ENCODE data around the gene TMEM80.
A peak's percentile ranks its signal among the peaks of the same experiment; 100 is the strongest.
"Not testable (repeated sequence)": the region's sequence is repeated elsewhere in the genome, so short reads cannot be mapped to it uniquely, and the experiment has no call there.

The TMEM80 gene

DNA sequence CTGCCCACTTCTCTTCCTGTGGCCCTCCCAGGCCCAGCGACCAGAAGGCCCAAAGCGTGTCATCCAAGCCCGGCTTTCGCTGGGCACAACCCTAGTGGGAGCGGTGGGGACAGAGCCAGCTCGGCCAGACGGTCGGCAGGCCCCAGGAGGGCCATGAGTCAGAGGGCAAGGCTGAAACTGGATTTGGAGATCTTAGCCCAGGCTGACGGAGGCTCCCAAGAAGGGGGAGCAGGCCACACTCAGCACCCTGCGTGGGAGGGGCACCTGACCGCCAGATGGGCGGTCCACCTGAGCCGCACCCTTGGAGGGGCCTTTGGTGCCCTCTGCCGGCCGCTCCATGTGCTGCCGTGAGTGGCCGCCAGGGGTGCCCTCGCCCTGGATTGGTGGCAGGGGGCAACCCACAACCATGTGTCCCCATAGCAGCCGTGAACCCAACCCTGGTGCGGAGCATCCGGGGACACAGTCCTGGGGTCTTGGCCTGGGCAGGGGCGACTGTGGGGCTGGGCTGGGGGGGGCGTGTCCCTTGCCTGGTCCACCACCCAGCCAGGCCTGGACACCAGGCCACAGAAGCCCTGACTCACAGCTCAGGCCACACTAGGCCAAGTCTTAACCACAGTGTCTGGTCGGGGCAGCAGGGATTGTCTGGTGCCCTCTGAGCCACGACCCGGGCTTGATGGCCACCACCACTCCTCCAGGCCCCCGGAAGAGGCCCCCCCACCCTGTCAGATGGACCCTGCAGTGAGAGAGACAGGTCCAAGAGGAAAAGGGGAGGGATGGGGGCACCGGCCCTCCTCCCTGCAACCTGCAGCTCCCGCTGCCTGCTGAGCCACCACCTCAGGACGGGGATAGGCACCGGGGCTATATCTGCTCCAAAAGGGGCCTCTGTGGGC lies 32.5 kb downstream of the TMEM80 start:
- TF ChIP-seq, protein P1, sequence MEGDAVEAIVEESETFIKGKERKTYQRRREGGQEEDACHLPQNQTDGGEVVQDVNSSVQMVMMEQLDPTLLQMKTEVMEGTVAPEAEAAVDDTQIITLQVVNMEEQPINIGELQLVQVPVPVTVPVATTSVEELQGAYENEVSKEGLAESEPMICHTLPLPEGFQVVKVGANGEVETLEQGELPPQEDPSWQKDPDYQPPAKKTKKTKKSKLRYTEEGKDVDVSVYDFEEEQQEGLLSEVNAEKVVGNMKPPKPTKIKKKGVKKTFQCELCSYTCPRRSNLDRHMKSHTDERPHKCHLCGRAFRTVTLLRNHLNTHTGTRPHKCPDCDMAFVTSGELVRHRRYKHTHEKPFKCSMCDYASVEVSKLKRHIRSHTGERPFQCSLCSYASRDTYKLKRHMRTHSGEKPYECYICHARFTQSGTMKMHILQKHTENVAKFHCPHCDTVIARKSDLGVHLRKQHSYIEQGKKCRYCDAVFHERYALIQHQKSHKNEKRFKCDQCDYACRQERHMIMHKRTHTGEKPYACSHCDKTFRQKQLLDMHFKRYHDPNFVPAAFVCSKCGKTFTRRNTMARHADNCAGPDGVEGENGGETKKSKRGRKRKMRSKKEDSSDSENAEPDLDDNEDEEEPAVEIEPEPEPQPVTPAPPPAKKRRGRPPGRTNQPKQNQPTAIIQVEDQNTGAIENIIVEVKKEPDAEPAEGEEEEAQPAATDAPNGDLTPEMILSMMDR (IDR thresholded peaks at IDR 0.05; ENCODE audit: poor library complexity, severe bottlenecking) = peak; percentile 93

DNA sequence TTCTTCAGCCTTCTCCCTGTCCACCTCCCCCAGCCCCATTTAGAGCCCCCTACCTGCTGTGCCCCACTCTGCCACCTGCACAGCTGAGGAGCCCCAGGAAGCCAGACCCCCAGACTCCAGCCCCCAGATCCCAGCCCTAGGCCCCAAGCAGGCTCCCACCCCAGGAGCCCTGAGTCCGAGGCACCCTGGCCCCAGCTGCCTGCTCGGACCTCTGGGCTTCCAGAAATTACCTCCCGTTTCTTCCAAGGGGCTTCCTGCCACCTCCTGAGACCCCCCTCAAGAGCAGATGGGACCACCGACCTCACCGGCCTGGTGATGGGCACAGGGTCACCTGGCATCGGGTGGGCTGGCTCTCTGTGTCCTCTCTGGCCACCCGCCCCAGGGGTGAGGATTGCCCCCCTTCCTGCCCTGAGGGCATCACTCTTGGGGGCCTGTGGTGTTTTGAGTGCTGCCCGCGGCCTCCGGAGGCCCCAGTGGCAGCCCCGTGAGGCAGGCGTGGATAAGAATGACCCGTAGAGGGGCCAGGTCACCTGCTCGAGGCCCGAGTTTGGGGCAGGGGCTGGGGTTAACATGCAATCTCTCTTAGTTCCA lies 33.4 kb downstream of the TMEM80 start:
- no peak for ATAC-seq (ENCODE audit: low read depth)
- Histone ChIP-seq H3K27me3 (ENCODE audit: insufficient read depth, poor library complexity, severe bottlenecking) (no peaks in the 10 kb centered on the region), H3K4me1 (ENCODE audit: insufficient read depth, poor library complexity, severe bottlenecking) (peaks cover 15% of the 10 kb centered on the region), H3K4me3 (ENCODE audit: severe bottlenecking) (no peak overlapping the region), H3K36me3 (ENCODE audit: low read depth) (peaks cover 26% of the 10 kb centered on the region), H3K27ac (ENCODE audit: poor library complexity, severe bottlenecking) (peak overlapping the region; percentile 71), H3K9me3 (ENCODE audit: severe bottlenecking) (no peaks in the 10 kb centered on the region)
- no peak for DNase-seq (ENCODE audit: low spot score)
- TF ChIP-seq, protein P1 (IDR thresholded peaks at IDR 0.05; ENCODE audit: poor library complexity, severe bottlenecking) = no peak

More for the DNA sequence above, 32.5 kb downstream of the TMEM80 start:
- ATAC-seq (ENCODE audit: low read depth) (peak; percentile 78), DNase-seq (ENCODE audit: low spot score) (peak; percentile 95)
- Histone ChIP-seq H3K27me3 (ENCODE audit: insufficient read depth, poor library complexity, severe bottlenecking) (no peaks in the 10 kb centered on the region), H3K4me1 (ENCODE audit: insufficient read depth, poor library complexity, severe bottlenecking) (peaks cover 15% of the 10 kb centered on the region), H3K9me3 (ENCODE audit: severe bottlenecking) (no peaks in the 10 kb centered on the region), H3K4me3 (ENCODE audit: severe bottlenecking) (no peak overlapping the region), H3K36me3 (ENCODE audit: low read depth) (peaks cover 35% of the 10 kb centered on the region), H3K27ac (ENCODE audit: poor library complexity, severe bottlenecking) (peak overlapping the region; percentile 71)

DNA sequence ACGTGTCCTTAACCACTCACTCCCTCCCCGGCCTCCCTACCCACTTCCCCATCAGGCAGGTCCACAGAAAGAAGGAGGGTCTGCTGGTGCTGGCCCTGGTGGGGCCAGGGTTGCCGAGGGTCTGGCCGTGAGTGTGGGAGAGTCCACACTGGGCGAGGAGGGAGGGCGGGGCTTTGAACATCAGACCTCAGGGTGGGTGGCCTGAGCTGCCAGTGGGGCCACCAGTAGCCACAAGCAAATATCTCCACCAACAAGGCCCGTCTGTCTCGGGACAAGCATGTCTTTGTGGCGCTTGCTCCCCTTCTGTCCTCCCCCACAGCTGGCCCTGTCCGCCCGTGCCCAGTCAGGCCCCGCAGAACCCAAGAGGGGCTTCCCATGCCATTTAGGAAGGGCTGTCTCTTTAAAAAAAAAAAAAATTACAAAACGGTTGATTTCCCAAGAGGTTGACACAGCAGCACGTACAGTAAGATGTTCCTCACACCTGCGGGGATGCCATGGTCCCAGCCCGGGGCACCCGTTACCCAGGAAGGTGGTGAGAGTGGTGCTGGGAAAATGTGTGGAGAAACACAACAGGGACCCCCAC lies 34.0 kb downstream of the TMEM80 start:
- TF ChIP-seq, protein P1 (IDR thresholded peaks at IDR 0.05; ENCODE audit: poor library complexity, severe bottlenecking) = no peak
- ATAC-seq (ENCODE audit: low read depth) = no peak
- peak overlapping the region; percentile 71 for H3K27ac ChIP-seq (ENCODE audit: poor library complexity, severe bottlenecking)
- no peak for DNase-seq (ENCODE audit: low spot score)
- H3K4me1 ChIP-seq (ENCODE audit: insufficient read depth, poor library complexity, severe bottlenecking) = peaks cover 15% of the 10 kb centered on the region
- H3K4me3 ChIP-seq (ENCODE audit: severe bottlenecking) = no peak overlapping the region
- no peaks in the 10 kb centered on the region for H3K9me3 ChIP-seq (ENCODE audit: severe bottlenecking)
- peaks cover 20% of the 10 kb centered on the region for H3K36me3 ChIP-seq (ENCODE audit: low read depth)
- no peaks in the 10 kb centered on the region for H3K27me3 ChIP-seq (ENCODE audit: insufficient read depth, poor library complexity, severe bottlenecking)

DNA sequence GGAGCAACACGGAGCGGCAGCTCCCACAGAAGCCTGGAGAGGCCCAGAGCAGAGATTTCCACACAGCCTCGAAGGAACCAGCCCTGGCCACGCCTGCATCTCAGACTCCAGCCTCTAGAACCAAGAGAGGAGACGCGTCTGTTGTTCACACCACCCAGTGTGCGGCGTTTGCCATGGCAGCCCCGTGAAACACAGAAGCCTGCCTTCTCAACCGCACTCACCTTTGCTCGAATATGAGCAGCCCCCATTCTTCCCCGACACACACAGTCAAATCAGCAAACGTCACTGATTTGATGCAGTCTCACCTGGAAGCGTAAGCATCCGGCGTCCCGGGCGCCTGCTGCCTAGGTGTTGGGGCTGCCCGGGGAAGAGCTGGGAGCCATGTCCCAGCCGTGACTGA lies 37.5 kb downstream of the TMEM80 start:
- H3K36me3 ChIP-seq (ENCODE audit: low read depth) = no peaks in the 10 kb centered on the region
- TF ChIP-seq, protein P1 (IDR thresholded peaks at IDR 0.05; ENCODE audit: poor library complexity, severe bottlenecking) = no peak
- no peaks in the 10 kb centered on the region for H3K27me3 ChIP-seq (ENCODE audit: insufficient read depth, poor library complexity, severe bottlenecking)
- ATAC-seq (ENCODE audit: low read depth) (no peak), DNase-seq (ENCODE audit: low spot score) (no peak)
- H3K4me3 ChIP-seq (ENCODE audit: severe bottlenecking) = no peak overlapping the region
- H3K9me3 ChIP-seq (ENCODE audit: severe bottlenecking) = no peaks in the 10 kb centered on the region
- H3K4me1 ChIP-seq (ENCODE audit: insufficient read depth, poor library complexity, severe bottlenecking) = peaks cover 10% of the 10 kb centered on the region
- no peak overlapping the region for H3K27ac ChIP-seq (ENCODE audit: poor library complexity, severe bottlenecking)

DNA sequence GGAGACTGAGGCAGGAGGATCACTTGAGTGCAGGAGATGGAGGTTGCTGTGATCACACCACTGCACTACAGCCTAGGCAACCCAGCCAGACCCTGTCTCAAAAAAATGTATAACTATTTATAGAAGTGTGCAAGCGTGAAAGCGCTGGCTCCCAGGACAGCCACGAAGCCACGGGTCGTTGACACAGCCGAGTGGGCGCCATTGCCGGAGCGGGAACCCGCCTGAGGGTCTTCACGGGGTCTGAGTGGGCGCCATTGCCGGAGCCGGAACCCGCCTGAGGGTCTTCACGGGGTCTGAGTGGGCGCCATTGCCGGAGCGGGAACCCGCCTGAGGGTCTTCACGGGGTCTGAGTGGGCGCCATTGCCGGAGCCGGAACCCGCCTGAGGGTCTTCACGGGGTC lies 38.9 kb downstream of the TMEM80 start:
- not testable (repeated sequence) for H3K27me3 ChIP-seq (ENCODE audit: insufficient read depth, poor library complexity, severe bottlenecking); ATAC-seq (ENCODE audit: low read depth)

More for the DNA sequence above, 38.9 kb downstream of the TMEM80 start:
- not testable (repeated sequence) for H3K9me3 ChIP-seq (ENCODE audit: severe bottlenecking); H3K4me3 ChIP-seq (ENCODE audit: severe bottlenecking); H3K36me3 ChIP-seq (ENCODE audit: low read depth); H3K4me1 ChIP-seq (ENCODE audit: insufficient read depth, poor library complexity, severe bottlenecking); H3K27ac ChIP-seq (ENCODE audit: poor library complexity, severe bottlenecking); DNase-seq (ENCODE audit: low spot score)

Measured in RWPE2 (cell line).